Fibroblast of lung (primary cell): ENCODE data around the gene LGALS3BP. TPM values are rescaled to one million over a fixed set of nuclear protein-coding genes. Genes with fewer than 3 reads are reported as not detected.

ENCODE experiments used
- DNase-seq, 2 donors: peaks; one replicate each; pipeline versions ENCODE4 v3.0.0 to v3.0.0-alpha.2; 2010; ENCODE audit warnings: low read depth in 2 of 2
- H2AFZ ChIP-seq: 2 replicates; pipeline ENCODE4 v1.5.1; 2012; ENCODE audit warnings: low read length, control low read depth, inconsistent platforms
- H3K27ac ChIP-seq: 2 replicates; pipeline ENCODE4 v1.5.1; 2011; ENCODE audit warnings: low read length, control low read depth; ENCODE audit not compliant: insufficient read depth
- H3K27me3 ChIP-seq: 2 replicates; pipeline ENCODE4 v1.5.1; 2011; ENCODE audit warnings: mild to moderate bottlenecking, low read length; ENCODE audit not compliant: control insufficient read depth, insufficient read depth
- H3K36me3 ChIP-seq: 2 replicates; pipeline ENCODE4 v1.5.1; 2011; ENCODE audit warnings: low read length; ENCODE audit not compliant: control insufficient read depth, insufficient read depth
- H3K4me1 ChIP-seq: 2 replicates; pipeline ENCODE4 v1.5.1; 2011; ENCODE audit warnings: low read length; ENCODE audit not compliant: control insufficient read depth, insufficient read depth; ENCODE audit errors: extremely low read depth
- H3K4me2 ChIP-seq: 2 replicates; pipeline ENCODE4 v1.5.1; 2011; ENCODE audit warnings: low read length, control low read depth; ENCODE audit not compliant: insufficient read depth; ENCODE audit errors: extremely low read depth
- H3K4me3 ChIP-seq, 4 experiments: fragments of 200-600 bp in 1 of 4; sonication (generic) in 1 of 4; replicated peaks in 1 of 4; 2 replicates each; pipeline ENCODE4 v1.5.1; 2011 to 2016; ENCODE audit warnings: low read length in 4 of 4, low read depth in 3 of 4, mild to moderate bottlenecking in 3 of 4, control low read depth in 2 of 4, inconsistent platforms in 1 of 4, mixed read lengths in 1 of 4; ENCODE audit not compliant: insufficient read depth in 1 of 4; ENCODE audit errors: control extremely low read depth in 1 of 4
- H3K79me2 ChIP-seq: 2 replicates; pipeline ENCODE4 v1.5.1; 2012; ENCODE audit warnings: mild to moderate bottlenecking, low read length, inconsistent platforms; ENCODE audit not compliant: control insufficient read depth, insufficient read depth
- H3K9ac ChIP-seq: 2 replicates; pipeline ENCODE4 v1.5.1; 2011; ENCODE audit warnings: mild to moderate bottlenecking, low read length, control low read depth; ENCODE audit not compliant: insufficient read depth
- H3K9me3 ChIP-seq: 2 replicates; pipeline ENCODE4 v1.5.1; 2012; ENCODE audit warnings: low read depth, low read length; ENCODE audit not compliant: control insufficient read depth, insufficient read depth
- H4K20me1 ChIP-seq: 2 replicates; pipeline ENCODE4 v1.5.1; 2011; ENCODE audit warnings: low read length; ENCODE audit not compliant: control insufficient read depth, insufficient read depth; ENCODE audit errors: extremely low read depth
- CTCF ChIP-seq, 2 donors: IDR thresholded peaks in 1 of 2; conservative IDR thresholded peaks in 1 of 2; 1 replicate in 1 of 2; 2 replicates in 1 of 2; pipeline ENCODE4 v1.5.1; 2011 to 2012; ENCODE audit warnings: low read length in 2 of 2, control low read depth in 1 of 2, inconsistent platforms in 1 of 2, low read depth in 1 of 2, mild to moderate bottlenecking in 1 of 2
- EZH2 ChIP-seq: IDR thresholded peaks from 2 replicates; pipeline ENCODE4 v1.5.1; 2012; ENCODE audit warnings: low read length, control low read depth, mild to moderate bottlenecking; ENCODE audit errors: missing control alignments
- polyA plus RNA-seq, 2 donors: library from polyadenylated mRNA; depleted of rRNA in 1 of 2; stranded (reverse) in 1 of 2; unstranded in 1 of 2; fragments of >200 nt; gene quantifications; 2 replicates each; pipeline ENCODE4 v1.2.1, GENCODE V29; 2011 to 2012; ENCODE audit warnings: missing spikeins in 1 of 2
- total RNA-seq: library from RNA; depleted of rRNA; stranded (reverse); fragments of >200 nt; gene quantifications from 2 replicates; pipeline ENCODE4 v1.2.1, GENCODE V29; 2014

LGALS3BP gene
- total and polyA plus RNA-seq, 2 donors (not counting 1 experiment from before 2014, with no cell fraction given), result 128 to 387 TPM

- H3K79me2 ChIP-seq, result peaks cover 56% of the 10 kb centered on the region
Observed at GRCh38 chr17:79000396-79001189, 20.9 kb upstream of the LGALS3BP start.

GRCh38 chr17:78999947-79000395 lies 20.2 kb upstream of the LGALS3BP start:
- Histone ChIP-seq H3K4me1 (no peaks in the 10 kb centered on the region), H3K79me2 (peaks cover 50% of the 10 kb centered on the region), H2AFZ (no peak overlapping the region), H3K4me3 (no peak overlapping the region), H3K27ac (no peak overlapping the region), H3K27me3 (no peaks in the 10 kb centered on the region), H3K4me2 (no peak overlapping the region), H3K36me3 (peaks cover 18% of the 10 kb centered on the region), H3K9me3 (no peaks in the 10 kb centered on the region), H3K9ac (no peak overlapping the region), H4K20me1 (no peaks in the 10 kb centered on the region)
- no peak for DNase-seq
- TF ChIP-seq EZH2 (no peak), CTCF (conservative IDR thresholded peaks at IDR 0.05 in 1 of 2, IDR thresholded peaks at IDR 0.05 in 1 of 2; ENCODE audit: low read depth in 1 of 2, low read length in 2 of 2) (no peak)

More at GRCh38 chr17:79000396-79001189, 20.9 kb upstream of the LGALS3BP start:
- peaks cover 18% of the 10 kb centered on the region for H3K36me3 ChIP-seq
- DNase-seq, result no peak
- H3K9me3 ChIP-seq, result no peaks in the 10 kb centered on the region
- no peaks in the 10 kb centered on the region for H4K20me1 ChIP-seq
- H3K27ac ChIP-seq, result no peak overlapping the region
- no peak overlapping the region for H3K9ac ChIP-seq
- H3K4me2 ChIP-seq, result no peak overlapping the region
- no peak overlapping the region for H3K4me3 ChIP-seq
- no peak overlapping the region for H2AFZ ChIP-seq
- TF ChIP-seq EZH2 (no peak), CTCF (conservative IDR thresholded peaks at IDR 0.05 in 1 of 2, IDR thresholded peaks at IDR 0.05 in 1 of 2; ENCODE audit: low read depth in 1 of 2, low read length in 2 of 2) (no peak)
- H3K4me1 ChIP-seq, result no peaks in the 10 kb centered on the region
- no peaks in the 10 kb centered on the region for H3K27me3 ChIP-seq

GRCh38 chr17:78999056-78999768 lies 19.5 kb upstream of the LGALS3BP start:
- H3K9me3 ChIP-seq, result no peaks in the 10 kb centered on the region
- H4K20me1 ChIP-seq, result no peaks in the 10 kb centered on the region
- no peak overlapping the region for H3K4me3 ChIP-seq
- H3K36me3 ChIP-seq, result peaks cover 22% of the 10 kb centered on the region
- H3K4me1 ChIP-seq, result no peaks in the 10 kb centered on the region
- no peak for DNase-seq
- H3K27ac ChIP-seq, result no peak overlapping the region
- H3K9ac ChIP-seq, result no peak overlapping the region
- peaks cover 50% of the 10 kb centered on the region for H3K79me2 ChIP-seq
- no peaks in the 10 kb centered on the region for H3K27me3 ChIP-seq
- no peak overlapping the region for H3K4me2 ChIP-seq
- H2AFZ ChIP-seq, result no peak overlapping the region
- no peak for TF ChIP-seq EZH2
- TF ChIP-seq CTCF (conservative IDR thresholded peaks at IDR 0.05 in 1 of 2, IDR thresholded peaks at IDR 0.05 in 1 of 2; ENCODE audit: low read depth in 1 of 2, low read length in 2 of 2), result no peak
